Measurements from ENCODE around the gene ICAM4. TPM values are rescaled to one million over a fixed set of nuclear protein-coding genes. Genes with fewer than 3 reads are reported as not detected.

Gene ICAM4
- total and polyA plus RNA-seq, 2 donors, result 3.1 to 3.8 TPM

DNA sequence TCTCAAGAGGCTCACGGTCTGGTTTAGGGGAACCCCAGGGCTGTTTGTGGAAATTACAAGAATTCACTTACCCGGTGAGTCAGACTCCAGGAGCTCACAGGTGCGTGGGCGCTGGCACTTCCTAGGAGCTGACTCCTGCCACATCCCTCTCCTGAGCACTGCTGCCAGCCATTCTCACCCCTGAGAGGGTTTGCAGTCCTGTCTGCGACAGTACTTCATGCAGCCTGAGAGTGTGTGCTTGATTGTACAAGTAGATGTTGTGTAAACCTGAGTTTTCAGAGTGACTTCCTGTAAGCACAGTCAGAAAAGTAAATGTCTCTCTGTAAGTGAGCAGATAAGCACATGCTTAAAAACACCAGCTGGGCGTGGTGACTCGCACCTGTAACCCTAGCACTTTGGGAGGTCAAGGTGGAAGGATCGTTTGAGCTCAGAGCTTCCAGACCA, 26.6 kb upstream of the ICAM4 start:
- H3K27me3 ChIP-seq (ENCODE audit: control insufficient read depth in 2 of 2, insufficient read depth in 1 of 2, low read length in 1 of 2), result no peaks in the 10 kb centered on the region
- H3K4me1 ChIP-seq (ENCODE audit: control insufficient read depth in 2 of 2, insufficient read depth in 2 of 2, low read length in 2 of 2), result peaks cover 0 to 7% of the 10 kb centered on the region in 2 donors
- no peak overlapping the region for H3K4me3 ChIP-seq (ENCODE audit: low read length in 2 of 2)
- H3K27ac ChIP-seq (ENCODE audit: low read depth in 1 of 2, low read length in 1 of 2), result peak overlapping the region in 1 of 2 donors; percentile 27
- H3K36me3 ChIP-seq (ENCODE audit: control insufficient read depth in 2 of 2, insufficient read depth in 2 of 2, low read length in 1 of 2), result peaks cover 34 to 40% of the 10 kb centered on the region in 2 donors
- no peak for DNase-seq (ENCODE audit: low read depth in 6 of 9, low spot score in 9 of 9)
- H3K9me3 ChIP-seq (ENCODE audit: control insufficient read depth in 2 of 2, insufficient read depth in 1 of 2, low read length in 1 of 2), result no peaks in the 10 kb centered on the region
- 93% methylated on average over 8 of the region's 8 CpGs for WGBS

DNA sequence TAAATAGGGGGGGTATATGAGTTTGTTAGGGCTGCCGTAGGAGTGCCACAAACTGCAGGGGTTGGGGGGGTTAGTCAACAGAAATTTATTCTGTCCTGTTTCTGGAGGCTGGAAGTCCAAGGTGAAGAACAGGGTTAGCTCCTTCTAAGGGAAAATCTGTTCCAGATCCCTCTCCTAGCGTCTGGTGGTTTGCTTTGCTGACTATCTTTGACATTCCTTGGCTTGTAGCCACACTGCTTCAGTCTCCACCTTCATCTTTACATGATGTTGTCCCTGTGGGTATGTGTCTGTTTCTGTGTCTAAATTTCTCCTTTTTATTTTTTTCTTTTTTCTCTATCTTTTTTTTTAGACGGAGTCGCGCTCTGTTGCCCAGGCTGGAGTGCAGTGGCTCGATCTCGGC, 24.0 kb upstream of the ICAM4 start:
- H3K4me1 ChIP-seq (ENCODE audit: control insufficient read depth in 2 of 2, insufficient read depth in 2 of 2, low read length in 2 of 2), result peaks cover 0 to 7% of the 10 kb centered on the region in 2 donors
- no peaks in the 10 kb centered on the region for H3K27me3 ChIP-seq (ENCODE audit: control insufficient read depth in 2 of 2, insufficient read depth in 1 of 2, low read length in 1 of 2)
- no peaks in the 10 kb centered on the region for H3K9me3 ChIP-seq (ENCODE audit: control insufficient read depth in 2 of 2, insufficient read depth in 1 of 2, low read length in 1 of 2)
- 98% methylated on average over 7 of the region's 7 CpGs for WGBS
- H3K4me3 ChIP-seq (ENCODE audit: low read length in 2 of 2), result no peak overlapping the region
- peaks cover 17 to 21% of the 10 kb centered on the region in 2 donors for H3K36me3 ChIP-seq (ENCODE audit: control insufficient read depth in 2 of 2, insufficient read depth in 2 of 2, low read length in 1 of 2)
- no peak overlapping the region for H3K27ac ChIP-seq (ENCODE audit: low read depth in 1 of 2, low read length in 1 of 2)
- DNase-seq (ENCODE audit: low read depth in 6 of 9, low spot score in 9 of 9), result no peak

DNA sequence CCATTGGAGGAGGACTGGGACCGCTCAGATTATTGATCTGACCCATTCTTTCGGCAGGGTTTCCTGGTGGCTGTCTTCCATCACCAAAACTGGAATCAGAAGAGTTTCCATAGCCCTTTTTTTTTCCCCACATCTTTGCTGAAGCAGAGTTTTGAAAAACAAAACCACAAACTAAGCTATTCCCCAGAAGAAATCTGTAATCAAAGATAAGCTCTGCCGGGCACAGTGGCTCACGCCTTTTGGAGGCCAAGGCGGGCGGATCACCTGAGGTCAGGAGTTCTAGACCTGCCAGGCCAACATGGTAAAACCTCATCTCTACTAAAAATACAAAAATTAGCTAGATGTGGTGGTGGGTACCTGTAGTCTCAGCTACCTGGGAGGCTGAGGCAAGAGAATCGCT, 20.0 kb upstream of the ICAM4 start:
- no peak overlapping the region for H3K4me3 ChIP-seq (ENCODE audit: low read length in 2 of 2)
- no peaks in the 10 kb centered on the region for H3K9me3 ChIP-seq (ENCODE audit: control insufficient read depth in 2 of 2, insufficient read depth in 1 of 2, low read length in 1 of 2)
- no peaks in the 10 kb centered on the region for H3K36me3 ChIP-seq (ENCODE audit: control insufficient read depth in 2 of 2, insufficient read depth in 2 of 2, low read length in 1 of 2)
- WGBS, result 90% methylated on average over 7 of the region's 7 CpGs
- no peak for DNase-seq (ENCODE audit: low read depth in 6 of 9, low spot score in 9 of 9)
- peaks cover 21 to 23% of the 10 kb centered on the region in 2 donors for H3K4me1 ChIP-seq (ENCODE audit: control insufficient read depth in 2 of 2, insufficient read depth in 2 of 2, low read length in 2 of 2)
- H3K27ac ChIP-seq (ENCODE audit: low read depth in 1 of 2, low read length in 1 of 2), result no peak overlapping the region
- H3K27me3 ChIP-seq (ENCODE audit: control insufficient read depth in 2 of 2, insufficient read depth in 1 of 2, low read length in 1 of 2), result peaks cover 2 to 23% of the 10 kb centered on the region in 2 donors

DNA sequence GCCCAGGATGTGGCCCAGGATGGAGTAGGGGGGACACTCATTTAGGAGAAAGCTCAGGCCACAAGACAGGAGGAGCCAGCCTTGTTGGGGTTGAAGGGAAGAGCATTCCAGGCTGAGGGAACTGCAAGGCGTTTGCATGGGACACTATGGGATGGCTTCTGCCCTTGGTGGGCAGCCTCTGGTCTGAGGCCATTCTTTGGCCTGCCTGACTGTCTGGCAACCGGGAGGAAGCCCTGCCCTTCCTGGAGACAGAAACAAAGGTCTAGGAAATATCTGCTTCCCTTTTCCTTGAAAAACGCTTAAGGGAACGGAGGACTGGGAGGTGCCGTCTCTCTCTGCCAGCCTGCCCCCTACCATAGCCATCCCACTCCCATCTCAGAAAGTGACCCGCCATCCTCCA, 18.7 kb upstream of the ICAM4 start:
- no peak overlapping the region for H3K27ac ChIP-seq (ENCODE audit: low read depth in 1 of 2, low read length in 1 of 2)
- no peaks in the 10 kb centered on the region for H3K9me3 ChIP-seq (ENCODE audit: control insufficient read depth in 2 of 2, insufficient read depth in 1 of 2, low read length in 1 of 2)
- H3K4me1 ChIP-seq (ENCODE audit: control insufficient read depth in 2 of 2, insufficient read depth in 2 of 2, low read length in 2 of 2), result peaks cover 24 to 26% of the 10 kb centered on the region in 2 donors
- H3K36me3 ChIP-seq (ENCODE audit: control insufficient read depth in 2 of 2, insufficient read depth in 2 of 2, low read length in 1 of 2), result no peaks in the 10 kb centered on the region
- 89% methylated on average over 6 of the region's 6 CpGs for WGBS
- peaks cover 4 to 28% of the 10 kb centered on the region in 2 donors for H3K27me3 ChIP-seq (ENCODE audit: control insufficient read depth in 2 of 2, insufficient read depth in 1 of 2, low read length in 1 of 2)
- no peak overlapping the region for H3K4me3 ChIP-seq (ENCODE audit: low read length in 2 of 2)
- no peak for DNase-seq (ENCODE audit: low read depth in 6 of 9, low spot score in 9 of 9)

DNA sequence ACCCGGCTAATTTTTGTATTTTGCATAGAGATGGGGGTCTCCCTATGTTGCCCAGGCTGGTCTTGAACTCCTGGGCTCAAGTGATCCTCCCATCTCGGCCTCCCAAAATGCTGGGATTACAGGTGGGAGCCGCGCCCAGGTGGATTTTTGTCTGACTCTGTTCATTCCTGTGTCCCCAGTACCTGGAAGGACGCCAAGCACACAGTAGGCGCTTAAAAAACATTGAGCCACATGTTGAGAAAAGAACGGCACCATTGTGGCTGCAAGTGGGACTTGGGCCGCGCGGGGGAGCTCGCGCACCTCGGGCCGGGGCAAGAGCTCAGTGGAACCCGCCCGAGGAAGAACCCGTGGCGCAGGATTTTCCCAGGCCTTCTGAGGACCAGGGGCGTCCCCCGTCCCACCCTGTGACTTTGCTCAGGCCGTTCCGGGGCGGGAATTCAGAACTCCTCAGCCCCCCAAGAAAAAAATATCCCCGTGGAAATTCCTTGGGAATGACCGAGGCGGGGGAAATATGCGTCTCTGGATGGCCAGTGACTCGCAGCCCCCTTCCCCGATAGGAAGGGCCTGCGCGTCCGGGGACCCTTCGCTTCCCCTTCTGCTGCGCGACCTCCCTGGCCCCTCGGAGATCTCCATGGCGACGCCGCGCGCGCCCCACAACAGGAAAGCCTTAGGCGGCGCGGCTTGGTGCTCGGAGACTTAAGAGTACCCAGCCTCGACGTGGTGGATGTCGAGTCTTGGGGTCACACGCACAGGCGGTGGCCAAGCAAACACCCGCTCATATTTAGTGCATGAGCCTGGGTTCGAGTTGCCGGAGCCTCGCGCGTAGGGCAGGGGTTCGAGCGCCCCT, 17.2 kb upstream of the ICAM4 start:
- H3K27me3 ChIP-seq (ENCODE audit: control insufficient read depth in 2 of 2, insufficient read depth in 1 of 2, low read length in 1 of 2), result peaks cover 4 to 28% of the 10 kb centered on the region in 2 donors
- peak overlapping the region; percentile 37 to 54 for H3K4me3 ChIP-seq (ENCODE audit: low read length in 2 of 2)
- DNase-seq (ENCODE audit: low read depth in 6 of 9, low spot score in 9 of 9), result peak in 4 of 9 donors; percentile 71 to 83 (median 78)
- no peaks in the 10 kb centered on the region for H3K36me3 ChIP-seq (ENCODE audit: control insufficient read depth in 2 of 2, insufficient read depth in 2 of 2, low read length in 1 of 2)
- 3% methylated on average over 59 of the region's 59 CpGs for WGBS
- peak overlapping the region; percentile 84 for H3K27ac ChIP-seq (ENCODE audit: low read depth in 1 of 2, low read length in 1 of 2)
- H3K4me1 ChIP-seq (ENCODE audit: control insufficient read depth in 2 of 2, insufficient read depth in 2 of 2, low read length in 2 of 2), result peaks cover 24 to 26% of the 10 kb centered on the region in 2 donors
- no peaks in the 10 kb centered on the region for H3K9me3 ChIP-seq (ENCODE audit: control insufficient read depth in 2 of 2, insufficient read depth in 1 of 2, low read length in 1 of 2)

DNA sequence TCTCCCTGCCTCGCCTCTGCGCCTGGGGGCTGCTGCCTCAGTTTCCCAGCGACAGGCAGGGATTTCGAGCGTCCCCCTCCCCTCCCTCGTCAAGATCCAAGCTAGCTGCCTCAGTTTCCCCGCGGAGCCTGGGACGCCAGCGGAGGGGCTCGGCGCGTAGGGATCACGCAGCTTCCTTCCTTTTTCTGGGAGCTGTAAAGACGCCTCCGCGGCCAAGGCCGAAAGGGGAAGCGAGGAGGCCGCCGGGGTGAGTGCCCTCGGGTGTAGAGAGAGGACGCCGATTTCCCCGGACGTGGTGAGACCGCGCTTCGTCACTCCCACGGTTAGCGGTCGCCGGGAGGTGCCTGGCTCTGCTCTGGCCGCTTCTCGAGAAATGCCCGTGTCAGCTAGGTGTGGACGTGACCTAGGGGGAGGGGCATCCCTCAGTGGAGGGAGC, 16.6 kb upstream of the ICAM4 start:
- H3K27ac ChIP-seq (ENCODE audit: low read depth in 1 of 2, low read length in 1 of 2), result peak overlapping the region; percentile 84
- peaks cover 0 to 3% of the 10 kb centered on the region in 2 donors for H3K36me3 ChIP-seq (ENCODE audit: control insufficient read depth in 2 of 2, insufficient read depth in 2 of 2, low read length in 1 of 2)
- under 1% methylated on average over 37 of the region's 37 CpGs for WGBS
- peaks cover 24 to 26% of the 10 kb centered on the region in 2 donors for H3K4me1 ChIP-seq (ENCODE audit: control insufficient read depth in 2 of 2, insufficient read depth in 2 of 2, low read length in 2 of 2)
- H3K27me3 ChIP-seq (ENCODE audit: control insufficient read depth in 2 of 2, insufficient read depth in 1 of 2, low read length in 1 of 2), result peaks cover 4 to 28% of the 10 kb centered on the region in 2 donors
- H3K4me3 ChIP-seq (ENCODE audit: low read length in 2 of 2), result peak overlapping the region; percentile 37 to 54
- DNase-seq (ENCODE audit: low read depth in 6 of 9, low spot score in 9 of 9), result peak in 1 of 9 donors; percentile 55
- no peaks in the 10 kb centered on the region for H3K9me3 ChIP-seq (ENCODE audit: control insufficient read depth in 2 of 2, insufficient read depth in 1 of 2, low read length in 1 of 2)

DNA sequence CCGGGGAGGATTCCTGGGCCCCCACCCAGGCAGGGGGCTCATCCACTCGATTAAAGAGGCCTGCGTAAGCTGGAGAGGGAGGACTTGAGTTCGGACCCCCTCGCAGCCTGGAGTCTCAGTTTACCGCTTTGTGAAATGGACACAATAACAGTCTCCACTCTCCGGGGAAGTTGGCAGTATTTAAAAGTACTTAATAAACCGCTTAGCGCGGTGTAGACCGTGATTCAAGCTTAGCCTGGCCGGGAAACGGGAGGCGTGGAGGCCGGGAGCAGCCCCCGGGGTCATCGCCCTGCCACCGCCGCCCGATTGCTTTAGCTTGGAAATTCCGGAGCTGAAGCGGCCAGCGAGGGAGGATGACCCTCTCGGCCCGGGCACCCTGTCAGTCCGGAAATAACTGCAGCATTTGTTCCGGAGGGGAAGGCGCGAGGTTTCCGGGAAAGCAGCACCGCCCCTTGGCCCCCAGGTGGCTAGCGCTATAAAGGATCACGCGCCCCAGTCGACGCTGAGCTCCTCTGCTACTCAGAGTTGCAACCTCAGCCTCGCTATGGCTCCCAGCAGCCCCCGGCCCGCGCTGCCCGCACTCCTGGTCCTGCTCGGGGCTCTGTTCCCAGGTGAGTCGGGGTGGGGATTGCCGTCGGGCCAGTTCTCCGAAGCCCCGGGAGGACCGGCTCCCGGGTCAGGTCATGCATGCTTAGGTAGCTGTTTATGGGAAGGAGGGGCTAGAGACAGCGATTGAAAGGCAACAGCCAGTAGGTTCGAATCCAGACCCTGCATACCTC, 15.9 kb upstream of the ICAM4 start, which contains the start of gene ICAM1:
TSS of gene ICAM1 (plus strand) at position 505 of the 779 bp plus-strand sequence. CDS start at position 545, 40 bp downstream.
- peaks cover 24 to 26% of the 10 kb centered on the region in 2 donors for H3K4me1 ChIP-seq (ENCODE audit: control insufficient read depth in 2 of 2, insufficient read depth in 2 of 2, low read length in 2 of 2)
- WGBS, result 2% methylated on average over 51 of the region's 51 CpGs
- DNase-seq (ENCODE audit: low read depth in 6 of 9, low spot score in 9 of 9), result peak in 3 of 9 donors; percentile 67 to 85 (median 77)

DNA sequence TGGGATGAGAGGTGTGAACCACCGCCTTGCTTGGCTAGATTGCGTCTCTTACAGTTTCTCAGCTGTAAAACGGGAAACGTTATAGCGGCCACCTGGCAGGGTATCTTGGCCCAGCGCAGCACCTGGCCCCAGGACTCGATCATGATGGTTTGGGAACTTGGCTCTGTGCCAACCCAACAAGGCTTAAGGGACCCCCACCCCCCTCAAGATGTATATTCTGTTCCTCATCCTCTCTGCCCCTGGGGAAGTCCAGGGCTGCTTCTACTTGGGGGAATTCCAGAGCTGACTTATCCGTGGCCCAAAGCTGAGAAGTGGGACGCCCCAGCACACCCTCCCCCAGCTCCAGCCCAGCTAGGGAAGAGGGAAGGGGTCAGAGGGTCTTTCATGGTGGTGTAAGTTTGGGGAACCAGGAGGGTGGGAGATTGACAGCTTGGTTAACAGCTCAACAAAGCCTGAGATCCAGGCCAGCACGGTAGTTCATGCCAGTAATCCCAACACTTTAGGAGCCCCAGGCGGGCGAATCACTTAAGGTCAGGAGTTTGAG, 15.1 kb upstream of the ICAM4 start:
- H3K4me1 ChIP-seq (ENCODE audit: control insufficient read depth in 2 of 2, insufficient read depth in 2 of 2, low read length in 2 of 2), result peaks cover 24 to 26% of the 10 kb centered on the region in 2 donors
- WGBS, result 29% methylated on average over 12 of the region's 12 CpGs

More for the DNA sequence above, 15.9 kb upstream of the ICAM4 start, which contains the start of gene ICAM1:
- H3K36me3 ChIP-seq (ENCODE audit: control insufficient read depth in 2 of 2, insufficient read depth in 2 of 2, low read length in 1 of 2), result peaks cover 0 to 3% of the 10 kb centered on the region in 2 donors
- H3K27ac ChIP-seq (ENCODE audit: low read depth in 1 of 2, low read length in 1 of 2), result peak within 1 kb of the TSS; percentile 84 to 87
- H3K27me3 ChIP-seq (ENCODE audit: control insufficient read depth in 2 of 2, insufficient read depth in 1 of 2, low read length in 1 of 2), result peaks cover 4 to 28% of the 10 kb centered on the region in 2 donors
- peak within 1 kb of the TSS; percentile 37 to 54 for H3K4me3 ChIP-seq (ENCODE audit: low read length in 2 of 2)
- no peaks in the 10 kb centered on the region for H3K9me3 ChIP-seq (ENCODE audit: control insufficient read depth in 2 of 2, insufficient read depth in 1 of 2, low read length in 1 of 2)

More for the DNA sequence above, 15.1 kb upstream of the ICAM4 start:
- Histone ChIP-seq H3K9me3 (ENCODE audit: control insufficient read depth in 2 of 2, insufficient read depth in 1 of 2, low read length in 1 of 2) (no peaks in the 10 kb centered on the region), H3K36me3 (ENCODE audit: control insufficient read depth in 2 of 2, insufficient read depth in 2 of 2, low read length in 1 of 2) (peaks cover 0 to 3% of the 10 kb centered on the region in 2 donors), H3K4me3 (ENCODE audit: low read length in 2 of 2) (peak overlapping the region; percentile 37 to 54), H3K27me3 (ENCODE audit: control insufficient read depth in 2 of 2, insufficient read depth in 1 of 2, low read length in 1 of 2) (peaks cover 4 to 28% of the 10 kb centered on the region in 2 donors), H3K27ac (ENCODE audit: low read depth in 1 of 2, low read length in 1 of 2) (peak overlapping the region; percentile 59 to 84)
- peak in 1 of 9 donors; percentile 68 for DNase-seq (ENCODE audit: low read depth in 6 of 9, low spot score in 9 of 9)

Data from thymus (tissue), 11 donors.